HCT116 (cell line): Measurements from ENCODE around the gene KSR1. TPM values are rescaled to one million over a fixed set of nuclear protein-coding genes. Genes with fewer than 3 reads are reported as not detected.

Experiments used
- ATAC-seq: fragments of 200-7000 bp; cut with Tn5 transposase; 2 replicates; pipeline ENCODE4 v1.9.1; 2020; ENCODE audit warnings: mild to moderate bottlenecking, moderate library complexity
- BruUV-seq: library from RNA; stranded (reverse); fragments of 400-500 nt; replicated peaks from 2 replicates; lab custom pipeline; 2021; lab: Mats Ljungman, UMichigan
- CTCF ChIA-PET: fragments of 300-600 bp; sonication (Branson Sonifier 250); formaldehyde crosslinking; loops from one replicate; lab custom pipeline; 2021; ENCODE audit warnings: antibody characterized with exemption; lab: Charles Lee
- POLR2A ChIA-PET: fragments of 300-600, 350-600 bp; sonication (Branson Sonifier 250); formaldehyde crosslinking; loops from one replicate; lab custom pipeline; 2021; ENCODE audit warnings: antibody characterized with exemption; lab: Charles Lee
- RAD21 ChIA-PET, 2 experiments: fragments of 300-600 bp; sonication (Branson Sonifier 250); formaldehyde crosslinking; loops; one replicate each; lab custom pipeline; 2023; ENCODE audit warnings: low total read pairs in 2 of 2; ENCODE audit not compliant: uncharacterized antibody in 2 of 2, unreplicated experiment in 2 of 2, low non-redundant PET in 1 of 2; lab: Charles Lee
- DNase-seq: peaks from one replicate; pipeline ENCODE4 v3.0.0-alpha.2; 2010; ENCODE audit warnings: low read depth, low spot score
- H2AFZ ChIP-seq: fragments of 200-600 bp; shearing (Covaris generic), sonication (generic); 2 replicates; pipeline ENCODE4 v1.6.1; 2017; ENCODE audit warnings: low read depth, mixed run types, mixed read lengths, antibody characterized with exemption, low read length; ENCODE audit not compliant: poor library complexity, severe bottlenecking
- H3K27ac ChIP-seq: 2 replicates; pipeline ENCODE4 v1.5.1; 2012; ENCODE audit warnings: low read depth, low read length
- H3K27me3 ChIP-seq: fragments of 200-600 bp; sonication (generic); 2 replicates; pipeline ENCODE4 v1.6.1; 2016; ENCODE audit warnings: mixed run types, low read length, mixed read lengths; ENCODE audit not compliant: insufficient read depth
- H3K36me3 ChIP-seq, 2 experiments: fragments of 200-500 bp in 1 of 2; fragments of 200-600 bp in 1 of 2; sonication (Bioruptor generic) in 1 of 2; sonication (generic) in 1 of 2; 2 replicates each; pipeline versions ENCODE4 v1.5.1 to v1.6.1; 2014 to 2016; ENCODE audit warnings: low read length in 2 of 2, inconsistent platforms in 1 of 2, mixed read lengths in 1 of 2, mixed run types in 1 of 2; ENCODE audit not compliant: insufficient read depth in 2 of 2, control insufficient read depth in 1 of 2
- H3K4me1 ChIP-seq, 2 experiments: fragments of 200-600 bp in 1 of 2; sonication (generic) in 1 of 2; 2 replicates each; pipeline versions ENCODE4 v1.5.1 to v1.6.1; 2012 to 2017; ENCODE audit warnings: low read length in 2 of 2, inconsistent platforms in 1 of 2, mild to moderate bottlenecking in 1 of 2, mixed read lengths in 1 of 2, mixed run types in 1 of 2, moderate library complexity in 1 of 2; ENCODE audit not compliant: insufficient read depth in 2 of 2, control insufficient read depth in 1 of 2
- H3K4me2 ChIP-seq: fragments of 200-600 bp; sonication (generic); 2 replicates; pipeline ENCODE4 v1.6.1; 2017; ENCODE audit warnings: mixed run types, low read length, mixed read lengths
- H3K4me3 ChIP-seq, 2 experiments: fragments of 200-600 bp in 1 of 2; sonication (generic) in 1 of 2; replicated peaks in 1 of 2; 2 replicates each; pipeline ENCODE4 v1.5.1; 2011 to 2016; ENCODE audit warnings: low read length in 2 of 2, control low read depth in 1 of 2, low read depth in 1 of 2, mild to moderate bottlenecking in 1 of 2, mixed read lengths in 1 of 2, mixed run types in 1 of 2
- H3K79me2 ChIP-seq: fragments of 200-600 bp; sonication (generic); 2 replicates; pipeline ENCODE4 v1.6.1; 2017; ENCODE audit warnings: mild to moderate bottlenecking, mixed run types, low read length, moderate library complexity, mixed read lengths; ENCODE audit not compliant: insufficient read depth
- H3K9ac ChIP-seq: fragments of 200-600 bp; sonication (generic); 2 replicates; pipeline ENCODE4 v1.6.1; 2016; ENCODE audit warnings: low read length, mixed read lengths
- H3K9me2 ChIP-seq: fragments of 200-600 bp; sonication (generic), shearing (Covaris generic); 2 replicates; pipeline ENCODE4 v1.6.1; 2017; ENCODE audit warnings: mixed run types, mild to moderate bottlenecking, moderate library complexity; ENCODE audit not compliant: insufficient read depth
- H3K9me3 ChIP-seq, 2 experiments: fragments of 200-500 bp in 1 of 2; fragments of 200-600 bp in 1 of 2; sonication (Bioruptor generic) in 1 of 2; sonication (generic) in 1 of 2; 2 replicates each; pipeline ENCODE4 v1.6.1; 2014 to 2017; ENCODE audit warnings: low read length in 2 of 2, mixed read lengths in 2 of 2, inconsistent platforms in 1 of 2, low read depth in 1 of 2, mild to moderate bottlenecking in 1 of 2, mixed run types in 1 of 2, moderate library complexity in 1 of 2; ENCODE audit not compliant: control insufficient read depth in 1 of 2, insufficient read depth in 1 of 2
- H4K20me1 ChIP-seq: fragments of 200-600 bp; sonication (generic), shearing (Covaris generic); 2 replicates; pipeline ENCODE4 v1.6.1; 2017; ENCODE audit warnings: mixed run types, mild to moderate bottlenecking, moderate library complexity; ENCODE audit not compliant: insufficient read depth
- ATF3 ChIP-seq: IDR thresholded peaks from 2 replicates; pipeline ENCODE4 v1.6.1; 2012
- CBX3 ChIP-seq: IDR thresholded peaks from 2 replicates; pipeline ENCODE4 v1.6.1; 2012; ENCODE audit warnings: low read depth
- EGR1 ChIP-seq: IDR thresholded peaks from 2 replicates; pipeline ENCODE4 v1.6.1; 2012; ENCODE audit warnings: low read depth
- MAX ChIP-seq: IDR thresholded peaks from 2 replicates; pipeline ENCODE4 v1.6.1; 2012
- RAD21 ChIP-seq: IDR thresholded peaks from 2 replicates; pipeline ENCODE4 v1.6.1; 2012; ENCODE audit warnings: low read depth, mild to moderate bottlenecking
- REST ChIP-seq: IDR thresholded peaks from 2 replicates; pipeline ENCODE4 v1.6.1; 2012; ENCODE audit warnings: low read depth
- SIN3A ChIP-seq: IDR thresholded peaks from 2 replicates; pipeline ENCODE4 v1.6.1; 2012; ENCODE audit warnings: low read depth
- ZBTB33 ChIP-seq: IDR thresholded peaks from 2 replicates; pipeline ENCODE4 v1.6.1; 2011; ENCODE audit warnings: mild to moderate bottlenecking, low read length, moderate library complexity; ENCODE audit not compliant: insufficient replicate concordance; ENCODE audit errors: extremely low read depth
- intact Hi-C: fragments of 100-400 bp; cut with micrococcal nuclease; formaldehyde crosslinking; loops from 2 replicates; pipeline ENCODE4 v1.10.0; 2022
- total RNA-seq: library from RNA; stranded (reverse); gene quantifications from one replicate; pipeline ENCODE4 v1.2.1, GENCODE V29; 2021; ENCODE audit not compliant: unreplicated experiment

Gene KSR1
- total RNA-seq, 1 experiment from 2014 or later = 16.5 TPM

- H3K27me3 ChIP-seq = no peaks in the 10 kb centered on the region
- RAD21 ChIA-PET = no interaction called here
- no peak overlapping the region for H3K27ac ChIP-seq
- no peak overlapping the region for H2AFZ ChIP-seq
- CTCF ChIA-PET = interaction anchor here (2.5 kb wide), 1 partner anchor 42 kb away, joined by 9 read pairs; no protein-coding TSS in a partner anchor
- intact Hi-C loops = no loop called here
- H3K79me2 ChIP-seq = no peaks in the 10 kb centered on the region
- H3K36me3 ChIP-seq = no peaks in the 10 kb centered on the region; a peak in 1 of 4 replicates
- no peaks in the 10 kb centered on the region for H3K4me1 ChIP-seq
- H3K9me3 ChIP-seq = no peaks in the 10 kb centered on the region
- ATAC-seq (no peak), DNase-seq (no peak)
- H4K20me1 ChIP-seq = no peaks in the 10 kb centered on the region
- TF ChIP-seq REST (no peak), CBX3 (no peak), RAD21 (no peak), MAX (no peak), ATF3 (no peak), SIN3A (no peak), EGR1 (no peak), ZBTB33 (no peak)
- H3K9me2 ChIP-seq = no peaks in the 10 kb centered on the region
- H3K4me3 ChIP-seq = no peak overlapping the region
- BruUV-seq = no TSS peak
- POLR2A ChIA-PET = no interaction called here
- H3K4me2 ChIP-seq = no peak overlapping the region
- no peak overlapping the region for H3K9ac ChIP-seq
Observed at GRCh38 chr17:27612160-27612770, 156.0 kb downstream of the KSR1 start.
